H9 (cell line): ENCODE data around the gene COG3. TPM values are rescaled to one million over a fixed set of nuclear protein-coding genes. Genes with fewer than 3 reads are reported as not detected.

Source experiments
- DNase-seq: peaks from one replicate; pipeline ENCODE4 v3.0.0-alpha.2; 2017
- H2AFZ ChIP-seq: one replicate; pipeline ENCODE4 v1.6.1; 2013; ENCODE audit warnings: mild to moderate bottlenecking, low read length, control low read depth, moderate library complexity
- H2AK5ac ChIP-seq: 2 replicates; pipeline ENCODE4 v1.6.1; 2013; ENCODE audit warnings: low read length, control low read depth, mixed read lengths; ENCODE audit not compliant: insufficient read length
- H2BK120ac ChIP-seq: one replicate; pipeline ENCODE4 v1.6.1; 2013; ENCODE audit warnings: low read depth, mild to moderate bottlenecking, low read length, control low read depth, inconsistent platforms; ENCODE audit not compliant: poor library complexity, severe bottlenecking
- H2BK12ac ChIP-seq: 2 replicates; pipeline ENCODE4 v1.6.1; 2013; ENCODE audit warnings: low read length, control low read depth, mixed read lengths, low read depth; ENCODE audit not compliant: insufficient read length
- H2BK15ac ChIP-seq: 2 replicates; pipeline ENCODE4 v1.6.1; 2013; ENCODE audit warnings: low read depth, low read length, control low read depth
- H2BK20ac ChIP-seq: one replicate; pipeline ENCODE4 v1.6.1; 2013; ENCODE audit warnings: low read depth, mild to moderate bottlenecking, low read length, control low read depth, inconsistent platforms; ENCODE audit not compliant: poor library complexity, severe bottlenecking
- H2BK5ac ChIP-seq: 2 replicates; pipeline ENCODE4 v1.6.1; 2013; ENCODE audit warnings: low read length, control low read depth, mixed read lengths; ENCODE audit not compliant: insufficient read length
- H3K14ac ChIP-seq: 2 replicates; pipeline ENCODE4 v1.6.1; 2013; ENCODE audit warnings: low read length, control low read depth; ENCODE audit not compliant: insufficient read depth
- H3K18ac ChIP-seq: 2 replicates; pipeline ENCODE4 v1.6.1; 2013; ENCODE audit warnings: low read depth, mild to moderate bottlenecking, mixed read lengths, low read length, control low read depth; ENCODE audit not compliant: insufficient read length
- H3K23ac ChIP-seq: 2 replicates; pipeline ENCODE4 v1.6.1; 2013; ENCODE audit warnings: low read length, control low read depth, mixed read lengths, low read depth; ENCODE audit not compliant: insufficient read length
- H3K23me2 ChIP-seq: 2 replicates; pipeline ENCODE4 v1.6.1; 2013; ENCODE audit warnings: low read depth, mild to moderate bottlenecking, mixed read lengths, low read length, control low read depth; ENCODE audit not compliant: insufficient read length, poor library complexity, severe bottlenecking
- H3K27ac ChIP-seq: 2 replicates; pipeline ENCODE4 v1.5.1; 2013; ENCODE audit warnings: low read length, control low read depth, mixed read lengths, low read depth; ENCODE audit not compliant: insufficient read length
- H3K27me3 ChIP-seq: 2 replicates; pipeline ENCODE4 v1.6.1; 2013; ENCODE audit warnings: low read length, control low read depth, inconsistent platforms; ENCODE audit not compliant: insufficient read depth
- H3K4ac ChIP-seq: 2 replicates; pipeline ENCODE4 v1.6.1; 2013; ENCODE audit warnings: low read depth, mild to moderate bottlenecking, control low read depth, inconsistent platforms, low read length, moderate library complexity
- H3K4me1 ChIP-seq: 2 replicates; pipeline ENCODE4 v1.6.1; 2013; ENCODE audit warnings: low read length, control low read depth, inconsistent platforms; ENCODE audit not compliant: insufficient read depth
- H3K4me2 ChIP-seq: 2 replicates; pipeline ENCODE4 v1.6.1; 2013; ENCODE audit warnings: low read length, control low read depth, mixed read lengths; ENCODE audit not compliant: insufficient read length, insufficient read depth
- H3K56ac ChIP-seq: 2 replicates; pipeline ENCODE4 v1.6.1; 2013; ENCODE audit warnings: low read depth, mild to moderate bottlenecking, mixed read lengths, low read length, control low read depth; ENCODE audit not compliant: insufficient read length
- H3K79me1 ChIP-seq: 2 replicates; pipeline ENCODE4 v1.6.1; 2013; ENCODE audit warnings: low read depth, mild to moderate bottlenecking, moderate library complexity, low read length, control low read depth, inconsistent platforms; ENCODE audit not compliant: insufficient read depth, poor library complexity, severe bottlenecking
- H3K79me2 ChIP-seq: 2 replicates; pipeline ENCODE4 v1.6.1; 2013; ENCODE audit warnings: low read length, control low read depth, inconsistent platforms; ENCODE audit not compliant: insufficient read depth
- H3K9ac ChIP-seq: 2 replicates; pipeline ENCODE4 v1.6.1; 2013; ENCODE audit warnings: low read length, control low read depth, mixed read lengths; ENCODE audit not compliant: insufficient read length; ENCODE audit errors: extremely low read depth
- H3K9me3 ChIP-seq: one replicate; pipeline ENCODE4 v1.6.1; 2013; ENCODE audit warnings: low read depth, low read length, inconsistent platforms; ENCODE audit not compliant: control insufficient read depth
- H3T11ph ChIP-seq: one replicate; pipeline ENCODE4 v1.6.1; 2013; ENCODE audit warnings: mild to moderate bottlenecking, low read length, control low read depth, inconsistent platforms
- H4K20me1 ChIP-seq: one replicate; pipeline ENCODE4 v1.6.1; 2013; ENCODE audit not compliant: control insufficient read depth, insufficient read length, insufficient read depth
- H4K5ac ChIP-seq: 2 replicates; pipeline ENCODE4 v1.6.1; 2013; ENCODE audit warnings: low read depth, mild to moderate bottlenecking, mixed read lengths, low read length, control low read depth; ENCODE audit not compliant: insufficient read length
- H4K8ac ChIP-seq: replicated peaks from 2 replicates; pipeline ENCODE4 v1.6.1; 2013; ENCODE audit warnings: low read length, control low read depth, mixed read lengths, low read depth; ENCODE audit not compliant: insufficient read length
- H4K91ac ChIP-seq: 2 replicates; pipeline ENCODE4 v1.6.1; 2013; ENCODE audit warnings: low read depth, mild to moderate bottlenecking, moderate library complexity, mixed read lengths, low read length, control low read depth; ENCODE audit not compliant: insufficient read length
- H3K27ac Mint-ChIP-seq, 3 experiments: 2 replicates in 2 of 3; 3 replicates in 1 of 3; pipeline ENCODE4 v1.8.0; 2020 to 2021; ENCODE audit warnings: mixed read lengths in 3 of 3, mild to moderate bottlenecking in 1 of 3, moderate library complexity in 1 of 3
- H3K27me3 Mint-ChIP-seq: 2 replicates; pipeline ENCODE4 v1.8.0; 2021; ENCODE audit warnings: low read depth, mild to moderate bottlenecking, moderate library complexity, mixed read lengths
- H3K36me3 Mint-ChIP-seq, 3 experiments: 2 replicates in 2 of 3; 3 replicates in 1 of 3; pipeline ENCODE4 v1.8.0; 2020 to 2021; ENCODE audit warnings: low read depth in 3 of 3, mixed read lengths in 3 of 3; ENCODE audit not compliant: insufficient read depth in 1 of 3
- H3K4me1 Mint-ChIP-seq, 2 experiments: 2 replicates each; pipeline ENCODE4 v1.8.0; 2020; ENCODE audit warnings: mixed read lengths in 2 of 2
- H3K4me3 Mint-ChIP-seq, 2 experiments: 2 replicates in 1 of 2; 3 replicates in 1 of 2; pipeline ENCODE4 v1.8.0; 2020 to 2021; ENCODE audit warnings: mild to moderate bottlenecking in 2 of 2, mixed read lengths in 2 of 2, moderate library complexity in 1 of 2
- H3K9me3 Mint-ChIP-seq, 2 experiments: 2 replicates in 1 of 2; 3 replicates in 1 of 2; pipeline ENCODE4 v1.8.0; 2020; ENCODE audit warnings: mild to moderate bottlenecking in 2 of 2, mixed read lengths in 2 of 2, moderate library complexity in 1 of 2
- CTCF ChIP-seq: fragments of 200-600 bp; sonication (generic); conservative IDR thresholded peaks from 3 replicates; pipeline ENCODE4 v1.8.0; 2021; ENCODE audit warnings: antibody characterized with exemption, mild to moderate bottlenecking
- WGBS: extraction: QIAGEN DNeasy Blood & Tissue Kit; methylation state at CpG from one replicate; pipeline ENCODE4 v1.1.7; 2013; ENCODE audit warnings: missing lambda C conversion rate, low lambda C conversion rate, mixed read lengths; ENCODE audit not compliant: insufficient read length; ENCODE audit errors: extremely low coverage; 5-methylcytosine and 5-hydroxymethylcytosine counted together
- total RNA-seq: library from RNA; stranded (reverse); gene quantifications from 2 replicates; pipeline ENCODE4 v1.2.1, GENCODE V29; 2021

Gene COG3
- total RNA-seq, 1 experiment from 2014 or later = 16.5 TPM

- H4K20me1 ChIP-seq = no peaks in the 10 kb centered on the region
- H3K23ac ChIP-seq = no peak overlapping the region
- H2BK12ac ChIP-seq = no peak overlapping the region
- H4K8ac ChIP-seq = no peak overlapping the region
- Mint-ChIP-seq H3K27me3 (peaks cover 12% of the 10 kb centered on the region), H3K9me3 (0 out of 5 replicates have a peak, but pooled peaks cover 0 to 2% of the 10 kb centered on the region in 2 experiments), H3K36me3 (peaks cover 0 to 3% (median 0%) of the 10 kb centered on the region in 3 experiments; a peak in 3 of 7 replicates), H3K4me1 (peaks cover 4 to 14% of the 10 kb centered on the region in 2 experiments), H3K4me3 (no peak overlapping the region), H3K27ac (no peak overlapping the region)
- 0 out of 2 replicates have a peak, but pooled peaks cover 1% of the 10 kb centered on the region for H3K79me2 ChIP-seq
- H4K91ac ChIP-seq = no peak overlapping the region
- H3K27me3 ChIP-seq = no peaks in the 10 kb centered on the region
- H3K18ac ChIP-seq = no peak overlapping the region
- no peak for DNase-seq
- H3K23me2 ChIP-seq = peaks cover 9% of the 10 kb centered on the region
- H3K56ac ChIP-seq = no peak overlapping the region
- no peak overlapping the region for H2AK5ac ChIP-seq
- no peak overlapping the region for H4K5ac ChIP-seq
- H3K9me3 ChIP-seq = no peaks in the 10 kb centered on the region
- no peak overlapping the region for H3K14ac ChIP-seq
- H3K27ac ChIP-seq = no peak overlapping the region
- no peak overlapping the region for H2BK15ac ChIP-seq
- no peak overlapping the region for H2AFZ ChIP-seq
- no peak overlapping the region for H2BK20ac ChIP-seq
- H2BK5ac ChIP-seq = no peak overlapping the region
- WGBS = no CpG with 5 or more reads among the region's 1 CpG
- TF ChIP-seq CTCF = no peak
- H3K79me1 ChIP-seq = peaks cover 4% of the 10 kb centered on the region
- H3T11ph ChIP-seq = no peak overlapping the region
- no peak overlapping the region for H2BK120ac ChIP-seq
- H3K4me1 ChIP-seq = no peaks in the 10 kb centered on the region
- no peak overlapping the region for H3K4ac ChIP-seq
- H3K4me2 ChIP-seq = no peak overlapping the region
- no peak overlapping the region for H3K9ac ChIP-seq
Observed at GRCh38 chr13:45415112-45415511, 49.6 kb upstream of the COG3 start.
